ENCODE data around the gene CRIM1.

CRIM1 gene

DNA sequence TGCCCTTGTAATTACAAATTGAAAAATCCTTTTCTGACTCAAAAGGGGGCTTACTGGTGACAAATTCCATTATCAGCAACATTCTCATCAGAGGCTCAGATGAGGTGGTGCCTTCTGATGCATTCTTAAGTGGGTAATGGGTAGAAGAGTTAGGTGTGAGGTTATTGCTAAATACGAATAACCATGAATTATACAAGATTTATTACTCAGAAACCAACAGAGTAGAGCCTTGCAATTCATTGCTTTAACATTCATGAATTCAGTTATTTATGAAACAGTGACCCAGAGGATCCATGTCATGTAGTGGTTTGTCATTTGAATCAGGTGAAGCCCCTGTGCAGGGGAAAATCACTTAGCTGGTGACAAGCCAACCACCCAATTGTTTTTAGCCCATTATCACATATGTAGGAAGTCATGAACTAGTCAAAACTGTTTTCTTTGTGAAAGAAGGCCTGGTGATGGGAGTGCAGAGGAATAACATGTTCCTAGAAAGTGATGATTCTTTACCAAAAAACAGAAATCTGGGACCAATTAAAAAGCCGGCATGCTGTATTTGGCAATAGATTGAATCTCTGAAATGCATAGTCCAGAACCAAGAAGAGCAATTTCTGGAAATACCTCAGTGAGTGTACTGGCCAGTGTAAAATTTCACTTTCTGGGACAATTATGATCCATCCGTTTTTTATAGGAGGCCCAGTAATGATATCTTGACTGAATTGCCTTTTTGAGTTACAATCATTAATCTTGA, 70.2 kb downstream of the CRIM1 start:
- DNase-seq: peak; percentile 71

DNA sequence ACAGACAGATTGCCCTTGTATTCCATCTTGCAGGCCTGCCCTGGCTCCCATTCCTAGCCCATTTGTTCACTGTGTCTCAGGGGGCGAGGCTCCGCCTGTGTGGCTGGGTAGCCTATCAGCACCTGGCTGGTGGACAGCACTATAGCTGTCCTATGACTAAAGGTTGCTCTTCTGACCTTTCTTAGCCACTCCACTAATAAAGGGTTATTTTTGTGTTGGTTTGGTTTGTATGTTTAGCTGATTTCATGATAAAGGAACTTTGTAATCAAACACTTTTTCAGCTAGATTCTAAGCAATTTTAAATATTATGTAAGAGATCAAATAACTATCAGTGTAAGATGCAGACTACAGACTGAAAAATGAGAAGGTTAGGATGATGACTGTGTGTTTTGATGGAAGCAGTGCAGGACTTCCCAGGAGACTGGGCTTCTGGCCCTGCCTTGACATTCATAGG, 72.2 kb downstream of the CRIM1 start:
- DNase-seq: no peak

DNA sequence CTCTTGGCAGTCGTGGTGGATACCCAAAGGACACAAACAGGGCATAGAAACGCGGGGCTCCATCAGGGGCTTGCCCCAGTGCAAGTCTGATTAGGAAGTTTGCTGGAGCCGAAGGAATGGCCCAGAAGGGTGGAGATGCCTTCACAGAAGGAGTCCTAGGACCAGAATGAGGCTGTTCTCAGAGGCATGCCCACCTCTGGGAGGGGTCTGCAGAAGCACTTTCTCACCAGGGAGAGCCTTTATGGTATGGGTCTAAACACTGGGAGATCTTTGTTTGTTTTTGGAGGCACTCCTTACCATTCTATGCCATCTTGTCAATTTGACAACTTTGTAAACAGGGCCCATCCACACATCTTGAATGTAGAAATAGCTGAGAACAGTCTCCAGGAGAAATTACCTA, 75.0 kb downstream of the CRIM1 start:
- DNase-seq: no peak

DNA sequence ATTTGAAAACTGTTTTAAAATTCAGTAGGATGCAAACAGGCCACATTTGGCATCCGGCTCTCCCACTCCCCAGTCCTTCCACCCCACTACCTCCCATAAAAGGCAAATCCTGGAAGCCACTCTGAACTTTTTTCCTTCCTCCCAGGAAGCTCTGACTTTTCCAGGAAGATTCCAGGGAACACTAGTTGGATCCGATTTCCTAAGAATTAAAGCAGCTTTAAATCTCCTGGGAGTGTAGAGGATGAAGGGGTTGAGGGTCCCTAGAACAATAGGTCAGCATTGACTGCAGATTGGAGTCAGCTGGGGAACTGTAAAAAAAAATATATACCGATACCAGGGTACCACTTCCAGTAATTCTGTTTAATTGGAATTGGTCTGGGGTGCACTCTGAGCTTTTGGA, 76.9 kb downstream of the CRIM1 start:
- no peak for DNase-seq

DNA sequence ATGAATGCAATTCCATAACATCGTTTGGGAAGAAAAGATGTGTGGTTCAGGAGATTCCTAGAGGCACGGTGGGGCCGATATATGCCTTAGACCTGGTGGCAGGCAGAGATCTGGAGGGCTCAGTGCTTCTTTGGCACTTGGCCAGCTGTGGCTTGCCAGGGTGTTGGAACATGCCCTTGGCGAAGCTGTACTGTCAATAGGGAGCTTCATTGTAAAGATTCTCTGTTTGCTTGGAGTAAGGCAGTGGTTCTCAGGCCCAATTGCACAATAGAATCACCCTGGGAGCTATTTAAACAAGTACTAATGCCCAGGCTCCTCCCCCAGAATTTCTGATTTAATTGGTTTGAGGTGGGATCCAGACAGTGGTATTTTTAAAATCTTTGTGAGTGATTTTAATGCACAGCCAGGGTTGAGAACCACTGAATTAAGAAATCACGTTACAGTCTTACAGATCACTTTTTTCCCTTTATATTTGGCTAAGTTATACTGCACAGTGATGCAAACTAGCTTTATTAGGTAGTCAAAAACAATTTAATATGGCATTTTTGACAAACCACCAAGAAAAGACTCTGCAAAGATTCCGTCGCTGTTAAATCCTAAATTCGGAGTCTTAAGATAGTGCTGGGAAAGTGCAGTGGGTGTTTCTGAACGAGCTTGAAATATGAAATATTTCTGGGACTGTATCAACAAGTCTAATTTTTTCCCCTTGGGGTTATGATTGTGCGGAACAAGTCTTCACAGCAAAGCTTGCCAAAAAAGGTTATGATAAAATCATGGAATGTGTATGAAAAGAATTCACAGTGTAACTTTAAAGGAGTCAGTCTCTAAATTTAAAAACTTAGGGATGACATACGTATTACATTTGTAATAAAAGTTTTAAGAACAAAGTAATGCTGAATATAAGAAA, 78.0 kb downstream of the CRIM1 start:
- DNase-seq: peak; percentile 92

DNA sequence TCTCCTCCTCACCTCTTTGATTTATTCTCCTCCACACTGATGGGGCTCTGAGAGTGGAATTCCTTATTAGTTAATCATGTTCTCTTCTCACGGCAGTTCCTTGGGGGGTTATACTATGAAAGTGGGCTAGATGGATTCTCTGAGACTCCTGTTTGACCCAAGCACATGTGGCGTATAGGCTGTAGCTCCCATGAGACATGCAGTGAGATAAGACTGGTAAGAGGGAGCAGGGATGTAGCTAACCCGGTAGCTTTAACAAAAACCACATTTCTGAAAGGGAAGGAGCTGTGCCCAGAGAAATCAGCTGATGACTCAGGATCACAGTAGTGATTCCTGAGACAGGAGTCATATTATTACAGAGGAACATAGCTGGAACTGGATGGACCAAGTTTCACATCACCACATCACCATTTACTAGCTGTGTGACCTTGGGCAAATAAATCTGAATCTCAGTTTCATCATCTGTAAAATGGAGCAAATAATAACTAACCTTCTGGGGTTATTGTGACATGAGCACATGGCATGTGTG, 82.9 kb downstream of the CRIM1 start:
- DNase-seq: peak; percentile 100

DNA sequence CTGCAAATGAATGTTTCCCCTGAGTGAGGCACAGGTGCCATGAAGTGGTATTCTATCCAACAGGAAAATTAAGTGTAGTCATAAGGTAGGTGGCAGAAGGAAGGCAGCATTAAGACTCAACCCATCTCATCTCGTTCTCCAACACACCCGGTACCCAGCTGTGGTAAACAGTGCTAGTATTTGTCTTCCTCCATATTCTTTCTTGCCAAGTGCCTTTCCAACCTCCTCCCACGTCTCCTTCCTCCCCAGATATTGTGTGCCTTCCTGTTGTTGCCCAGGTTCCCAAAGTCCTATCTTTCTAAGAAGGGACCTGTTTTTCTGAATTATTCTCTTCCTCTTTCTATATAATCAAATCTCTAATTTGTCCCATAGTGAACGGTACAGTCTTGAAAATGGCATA, 83.5 kb downstream of the CRIM1 start:
- no peak for DNase-seq

DNA sequence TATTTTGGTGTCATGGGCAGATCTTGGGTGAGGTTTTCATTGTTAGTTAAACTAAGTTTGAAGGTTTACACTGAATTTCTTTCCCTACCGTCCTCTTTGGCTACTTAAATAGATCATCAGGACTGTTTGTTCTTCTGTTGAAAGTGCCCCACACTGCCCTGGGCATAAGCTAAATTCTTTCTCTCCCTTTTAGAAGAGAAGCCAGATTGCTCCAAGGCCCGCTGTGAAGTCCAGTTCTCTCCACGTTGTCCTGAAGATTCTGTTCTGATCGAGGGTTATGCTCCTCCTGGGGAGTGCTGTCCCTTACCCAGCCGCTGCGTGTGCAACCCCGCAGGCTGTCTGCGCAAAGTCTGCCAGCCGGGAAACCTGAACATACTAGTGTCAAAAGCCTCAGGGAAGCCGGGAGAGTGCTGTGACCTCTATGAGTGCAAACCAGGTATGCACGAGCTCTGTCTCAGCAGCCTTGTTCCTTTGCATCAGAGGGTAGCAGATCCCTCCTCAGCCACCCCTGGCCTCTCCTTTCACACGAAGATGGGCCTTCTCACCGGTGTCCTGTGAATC, 85.6 kb downstream of the CRIM1 start:
- DNase-seq: no peak

DNA sequence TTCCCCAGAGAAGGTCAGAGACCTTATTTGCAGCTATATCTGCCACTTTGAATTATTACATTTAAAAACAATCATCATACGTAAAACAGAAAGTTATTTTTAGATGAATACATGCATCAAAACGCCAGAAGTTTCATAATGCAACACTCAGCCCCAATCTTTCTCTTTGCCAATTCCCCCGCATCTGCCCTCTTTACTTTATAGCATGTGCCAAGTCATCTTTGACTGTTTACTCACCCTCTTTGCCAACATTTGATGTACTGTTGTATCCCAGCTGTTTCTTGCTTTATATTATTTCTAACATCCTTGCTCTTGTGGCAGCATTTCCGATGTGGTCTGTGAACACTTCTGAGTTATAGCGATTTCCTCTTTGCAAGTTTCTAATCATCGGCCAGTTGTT, 86.2 kb downstream of the CRIM1 start:
- peak; percentile 65 for DNase-seq

DNA sequence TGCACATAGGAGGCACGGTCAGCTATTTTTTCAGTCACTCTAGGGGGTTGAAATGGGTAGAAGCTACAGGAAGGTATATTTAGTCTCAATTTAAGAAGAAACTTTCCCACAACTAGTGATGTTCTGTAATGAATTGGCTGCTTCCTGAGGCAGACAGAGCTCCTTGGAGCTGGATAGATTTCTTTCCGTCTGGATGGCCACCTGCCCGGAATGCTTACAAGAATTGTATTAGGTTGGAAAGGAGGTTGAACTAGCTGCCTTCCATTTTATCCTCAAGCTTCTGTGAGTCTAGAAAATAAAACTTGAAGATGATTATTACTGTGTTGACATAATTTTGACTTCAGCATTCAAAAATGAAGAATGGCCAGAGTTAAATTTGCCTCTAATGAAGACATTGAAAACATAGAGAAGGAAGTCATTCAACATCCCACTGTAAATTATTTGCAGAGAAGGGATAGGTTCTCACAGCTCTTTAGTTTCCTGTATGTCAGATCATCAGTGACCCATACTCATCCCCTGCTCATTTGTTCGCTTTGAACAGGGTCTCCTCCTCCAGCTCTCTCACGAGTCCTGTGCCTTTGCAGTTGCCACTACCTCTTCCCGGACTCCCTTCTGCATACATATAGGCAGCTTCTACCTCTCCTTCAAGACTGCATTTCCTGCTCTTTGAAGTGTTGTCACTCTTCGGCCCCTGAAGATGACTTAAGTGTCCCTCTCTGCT, 88.8 kb downstream of the CRIM1 start:
- peak; percentile 63 for DNase-seq

DNA sequence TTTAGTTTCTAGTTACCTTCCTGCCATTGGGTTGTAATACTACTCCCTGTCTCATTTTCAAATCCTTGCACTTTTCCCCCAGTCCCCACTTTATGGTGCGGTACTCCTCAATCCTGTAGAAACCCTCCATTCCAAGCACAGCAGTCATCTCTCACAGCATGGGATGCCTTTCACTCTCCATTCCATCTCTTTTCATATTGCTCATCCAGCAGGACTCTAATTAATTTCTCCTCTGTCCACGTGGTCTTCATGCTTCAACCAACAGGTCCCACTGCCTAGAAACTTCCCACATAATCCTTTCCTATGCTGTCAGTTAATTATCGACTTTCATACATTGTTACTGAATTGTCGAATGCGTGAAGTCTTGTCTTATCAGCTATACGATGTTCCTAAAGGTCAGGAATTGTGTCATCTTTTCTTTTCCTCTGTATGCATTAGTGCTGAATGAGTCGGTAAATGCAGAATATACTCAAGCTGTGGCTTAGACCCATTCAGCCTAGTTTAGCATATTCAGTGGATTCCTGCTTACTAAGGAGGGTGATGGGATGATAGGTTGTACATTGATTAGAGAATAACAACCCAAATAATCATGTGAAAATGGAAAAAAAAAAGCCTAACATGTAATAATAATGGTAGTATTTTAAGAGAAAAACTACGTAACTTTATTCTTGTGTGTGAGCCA, 89.7 kb downstream of the CRIM1 start:
- peak; percentile 68 for DNase-seq

DNA sequence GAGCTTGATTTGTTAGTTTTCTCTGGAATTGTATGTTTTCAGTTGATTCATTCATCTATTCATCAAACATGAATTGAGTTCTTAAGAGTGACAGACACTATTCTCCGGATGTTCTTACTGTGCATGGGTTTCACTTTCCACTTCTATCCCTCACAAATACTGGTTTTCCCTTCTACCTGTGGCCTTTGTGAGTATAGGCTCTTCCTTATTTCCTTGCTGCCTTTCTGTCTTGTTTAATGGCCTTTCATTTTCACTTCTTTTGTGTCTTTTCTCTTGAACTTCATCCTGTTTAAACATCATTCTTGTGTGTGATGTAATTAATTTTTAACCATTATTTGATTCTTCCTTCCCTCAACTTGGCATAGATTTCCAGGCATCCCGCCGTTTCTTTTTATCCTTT, 90.7 kb downstream of the CRIM1 start:
- DNase-seq: no peak

DNA sequence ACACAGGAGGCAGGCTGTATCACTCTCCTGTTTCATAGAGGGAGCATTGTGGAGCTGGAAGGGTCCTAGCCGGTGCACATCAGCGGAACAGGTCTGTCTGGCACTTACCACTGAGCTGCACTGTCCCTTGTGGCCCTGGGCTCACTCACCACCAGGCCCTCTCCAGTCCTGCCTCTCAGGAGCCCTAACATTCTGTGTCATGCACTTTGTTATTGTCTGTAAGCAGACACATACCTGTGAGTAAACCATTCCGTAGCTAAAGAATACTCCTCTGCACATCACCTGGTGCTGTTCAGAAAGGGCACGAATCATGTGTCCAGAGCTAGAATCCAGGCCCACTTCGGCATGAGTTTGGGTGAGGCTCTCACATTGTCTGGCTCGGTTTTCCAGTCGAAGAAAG, 93.6 kb downstream of the CRIM1 start:
- no peak for DNase-seq

DNA sequence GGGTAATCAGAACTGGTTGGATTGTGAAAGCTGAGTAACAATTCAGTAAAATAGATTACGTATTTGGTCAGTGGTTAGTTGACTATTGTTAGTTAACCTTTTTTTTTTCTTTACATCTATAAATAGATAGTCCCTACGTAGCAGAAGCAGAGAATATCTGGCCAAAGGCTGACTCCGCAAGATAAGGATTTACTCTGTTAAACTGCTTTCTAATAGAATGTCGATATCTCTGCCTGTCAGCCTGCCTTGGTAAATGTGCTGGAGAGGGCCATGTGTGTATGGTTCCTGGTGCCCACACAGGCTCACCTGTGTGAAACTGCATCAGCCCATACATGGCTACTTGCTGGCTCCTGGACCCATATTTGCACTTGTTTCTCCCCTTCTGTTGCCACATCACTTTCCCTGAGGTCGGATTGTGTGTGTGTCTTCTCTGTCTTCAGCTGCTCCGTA, 94.4 kb downstream of the CRIM1 start:
- DNase-seq: no peak

DNA sequence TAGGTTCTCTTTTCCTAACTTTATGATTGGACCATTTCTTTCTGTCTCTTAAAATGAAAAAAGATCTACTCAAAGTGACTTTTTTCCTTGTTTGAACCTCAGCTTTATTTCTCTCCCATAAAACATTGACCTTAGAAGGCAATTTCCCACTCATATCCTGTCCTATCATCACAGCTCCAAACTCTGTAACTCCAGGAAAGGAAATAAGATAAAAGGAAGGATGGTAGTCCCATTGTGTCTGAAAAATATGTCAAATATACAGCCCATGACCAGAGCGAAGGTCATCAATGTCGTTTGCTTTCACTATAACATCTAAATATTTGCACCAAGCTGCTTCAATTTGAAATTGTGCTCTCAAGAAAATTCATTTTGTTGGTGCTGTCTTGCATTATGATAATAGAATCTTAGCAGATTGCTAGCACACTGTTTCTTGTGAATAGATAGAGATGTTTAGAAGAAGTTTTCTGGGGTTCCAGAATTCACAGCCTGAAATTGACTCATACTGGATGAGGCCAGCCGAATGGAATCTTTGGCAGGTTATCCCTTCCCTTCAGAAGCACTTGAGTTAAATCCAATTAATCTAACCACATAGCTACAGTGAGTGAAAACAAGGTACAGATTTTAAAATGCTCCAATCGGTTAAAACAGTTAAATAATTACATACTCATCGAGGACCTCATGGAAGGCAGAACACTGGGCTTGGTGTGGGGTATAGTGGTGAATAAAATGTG, 95.1 kb downstream of the CRIM1 start:
- DNase-seq: peak; percentile 93

DNA sequence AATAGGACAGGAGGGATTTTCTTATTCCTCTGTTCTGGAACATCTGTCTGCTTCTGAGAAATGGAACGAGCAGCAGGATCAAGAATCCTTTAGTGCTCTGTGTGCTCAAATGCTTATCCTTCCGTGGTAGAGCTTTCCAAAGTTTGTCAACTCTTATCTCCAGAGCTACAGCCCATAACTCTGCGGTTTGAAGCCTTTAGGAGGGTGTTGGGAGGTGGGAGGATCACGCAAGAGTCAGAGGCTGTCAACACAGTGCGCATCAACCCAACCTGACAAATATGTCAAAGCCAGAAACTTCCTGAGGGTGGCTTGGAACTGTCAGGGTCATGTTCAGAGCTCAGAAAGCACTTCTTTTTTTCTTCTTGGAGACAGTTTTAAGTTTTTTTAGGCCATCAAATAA, 95.9 kb downstream of the CRIM1 start:
- DNase-seq: no peak

DNA sequence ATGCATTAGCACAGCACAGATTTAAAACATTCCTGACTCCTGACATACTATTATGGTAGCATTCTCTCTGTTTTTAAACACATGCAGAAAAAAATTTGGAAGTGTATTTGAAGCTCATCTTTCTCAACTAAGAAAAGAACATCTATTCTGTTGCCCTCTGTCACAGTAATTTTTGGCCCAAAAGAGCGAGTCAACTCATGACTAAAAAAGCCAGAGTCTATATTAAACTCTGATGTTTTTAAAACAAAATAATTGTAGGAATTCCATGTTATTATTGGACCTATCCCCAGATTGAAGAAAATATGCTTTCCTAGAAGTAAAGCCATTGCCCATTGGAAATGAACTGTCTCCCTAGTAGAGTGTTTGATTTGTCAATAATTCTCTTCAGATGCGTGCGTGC, 96.7 kb downstream of the CRIM1 start:
- DNase-seq: peak; percentile 87

DNA sequence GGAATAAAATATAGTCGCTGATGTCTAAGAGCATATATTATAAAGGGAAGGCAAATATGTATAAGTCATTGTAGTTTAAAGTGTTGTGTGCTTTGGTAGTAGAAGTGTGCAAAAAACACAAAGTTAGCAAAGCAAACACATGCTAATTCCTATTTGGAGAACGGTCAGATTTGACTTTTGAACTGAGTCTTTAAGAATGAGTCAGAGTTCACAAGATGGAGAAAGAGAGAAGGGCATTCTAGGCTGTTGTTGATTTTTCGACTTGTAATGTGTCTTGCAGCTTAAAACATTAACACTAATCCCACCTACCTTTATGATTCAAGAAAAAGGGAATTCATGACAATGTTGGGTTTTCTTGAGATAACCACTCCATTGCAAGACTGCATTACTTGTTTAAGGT, 98.1 kb downstream of the CRIM1 start:
- DNase-seq: no peak

DNA sequence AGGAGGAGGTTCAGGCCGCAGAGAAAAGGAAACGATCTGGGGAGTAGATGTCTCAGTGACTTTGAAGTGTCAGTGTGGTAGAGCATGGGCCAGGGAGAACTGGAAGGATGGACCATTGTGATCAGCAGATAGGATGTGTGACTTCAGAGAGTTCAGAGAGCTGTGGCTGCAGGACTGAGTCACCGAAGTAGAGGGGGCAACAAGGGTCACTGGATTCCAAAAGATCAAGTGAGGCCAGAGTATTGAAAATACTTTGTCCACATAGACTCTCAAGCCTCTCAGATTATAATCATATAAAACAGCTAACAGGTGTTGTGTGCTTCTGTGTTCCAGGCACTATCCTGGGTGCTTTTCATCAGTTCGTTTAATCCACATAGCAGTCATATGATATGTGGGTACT, 99.4 kb downstream of the CRIM1 start:
- DNase-seq: no peak

DNA sequence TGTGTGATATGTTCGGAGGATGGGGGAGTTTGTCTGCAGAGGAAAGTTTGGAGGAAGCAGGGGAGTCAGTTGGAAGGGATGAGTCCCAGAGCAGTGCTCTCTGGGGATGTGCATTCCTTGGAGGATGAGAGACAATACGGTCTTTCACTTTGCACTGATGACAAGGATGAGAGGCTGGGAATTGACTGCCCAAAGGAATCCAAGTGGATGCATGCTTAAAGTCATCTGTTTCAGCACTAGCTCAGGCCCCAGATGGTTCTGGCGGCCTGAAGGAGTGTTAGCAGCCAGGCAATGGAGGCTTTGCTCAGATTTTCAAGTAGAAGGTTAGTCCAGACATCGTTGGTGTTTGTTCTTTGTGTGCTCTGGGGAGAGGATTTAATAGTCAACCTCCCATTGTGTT, 100.2 kb downstream of the CRIM1 start:
- DNase-seq: peak; percentile 75
